NCI-H2107 (cell line): ENCODE measurements around the gene MCRIP2.

Source experiments
- DNase-seq: peaks from one replicate; lab custom pipeline; 2025; lab: John Stamatoyannopoulos, UW

Gene MCRIP2

GRCh38 chr16:669666-670065 lies 28.0 kb downstream of the MCRIP2 start:
- no peak for DNase-seq

DNA sequence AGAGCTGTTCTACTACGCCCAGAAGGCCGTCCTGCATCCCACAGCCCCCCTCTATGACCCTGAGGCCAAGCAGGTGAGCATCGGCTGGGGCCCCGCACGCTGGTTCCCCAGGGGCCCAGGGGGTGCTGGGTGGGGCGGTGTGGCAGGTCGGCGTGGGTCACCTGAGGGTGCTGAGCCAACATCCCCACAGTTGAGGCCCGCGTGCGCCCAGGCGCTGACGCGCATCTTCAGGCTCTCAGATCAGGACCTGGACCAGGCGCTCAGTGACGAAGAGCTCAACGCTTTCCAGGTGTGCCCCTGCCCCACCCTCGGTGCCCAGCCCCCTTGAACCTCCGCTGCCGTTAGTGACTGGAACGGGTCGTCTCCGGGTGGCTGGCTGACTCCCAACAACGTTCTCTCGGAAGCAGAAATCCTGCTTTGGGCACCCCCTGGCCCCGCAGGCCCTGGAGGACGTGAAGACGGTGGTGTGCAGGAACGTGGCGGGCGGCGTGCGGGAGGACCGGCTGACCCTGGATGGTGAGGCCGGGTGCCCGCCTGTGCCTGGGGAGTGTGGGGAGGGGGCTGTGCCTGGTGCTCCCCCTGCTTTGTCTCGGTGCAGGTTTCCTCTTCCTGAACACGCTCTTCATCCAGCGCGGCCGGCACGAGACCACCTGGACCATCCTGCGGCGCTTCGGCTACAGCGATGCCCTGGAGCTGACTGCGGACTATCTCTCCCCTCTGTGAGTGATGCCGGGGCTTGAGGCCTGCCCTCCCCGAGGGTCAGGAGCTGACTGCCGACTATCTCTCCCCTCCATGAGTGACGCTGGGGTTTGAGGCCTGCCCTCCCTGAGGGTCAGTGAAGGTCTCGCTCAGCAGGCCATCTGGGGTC lies 29.1 kb downstream of the MCRIP2 start:
- DNase-seq = no peak

- no peak for DNase-seq
These were observed 29.9 kb downstream of the MCRIP2 start for GRCh38 chr16:671353-672131.

GRCh38 chr16:672371-672770 lies 30.7 kb downstream of the MCRIP2 start:
- DNase-seq = no peak

GRCh38 chr16:672851-673250 lies 31.2 kb downstream of the MCRIP2 start:
- DNase-seq = no peak

- DNase-seq = no peak
These were observed 31.9 kb downstream of the MCRIP2 start for GRCh38 chr16:673399-673991.

DNA sequence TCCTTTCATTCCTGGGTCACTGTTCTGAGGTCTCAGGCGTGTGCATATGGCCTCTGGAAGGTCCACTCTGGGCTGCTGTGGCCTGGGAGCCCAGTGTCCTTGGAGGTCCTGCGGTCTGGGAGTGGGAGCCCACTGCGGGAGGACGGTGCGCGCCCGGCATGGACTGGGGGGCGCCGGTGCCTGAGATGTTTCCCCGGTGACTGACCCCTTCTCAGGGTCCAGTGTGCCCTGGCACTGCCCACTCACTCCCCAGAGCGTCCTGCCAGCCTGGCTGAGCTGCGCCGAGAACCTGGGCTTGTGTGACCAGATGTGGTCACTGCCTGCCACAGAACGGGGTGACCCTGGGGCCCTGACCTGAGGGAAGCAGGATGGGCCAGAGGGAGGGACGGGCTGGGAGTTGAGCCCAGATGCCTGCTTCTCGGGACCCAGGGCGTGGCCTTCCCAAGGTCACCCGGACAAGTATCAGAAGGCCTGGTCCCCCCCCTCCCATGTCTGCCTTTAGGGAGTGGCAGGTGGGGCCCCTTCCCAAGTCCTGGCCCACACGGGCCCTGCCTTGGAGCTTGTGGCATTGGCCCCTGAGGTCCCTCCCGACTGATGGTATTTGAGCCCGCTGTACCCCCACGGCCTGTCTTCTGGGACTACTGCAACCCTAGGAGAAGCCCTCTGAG lies 32.7 kb downstream of the MCRIP2 start:
- no peak for DNase-seq

GRCh38 chr16:674968-675883 lies 33.6 kb downstream of the MCRIP2 start, which contains the start of gene RHBDL1:
Gene RHBDL1 (plus strand): TSS chr16:675671. CDS start chr16:675791, 120 bp downstream.
- DNase-seq = no peak

DNA sequence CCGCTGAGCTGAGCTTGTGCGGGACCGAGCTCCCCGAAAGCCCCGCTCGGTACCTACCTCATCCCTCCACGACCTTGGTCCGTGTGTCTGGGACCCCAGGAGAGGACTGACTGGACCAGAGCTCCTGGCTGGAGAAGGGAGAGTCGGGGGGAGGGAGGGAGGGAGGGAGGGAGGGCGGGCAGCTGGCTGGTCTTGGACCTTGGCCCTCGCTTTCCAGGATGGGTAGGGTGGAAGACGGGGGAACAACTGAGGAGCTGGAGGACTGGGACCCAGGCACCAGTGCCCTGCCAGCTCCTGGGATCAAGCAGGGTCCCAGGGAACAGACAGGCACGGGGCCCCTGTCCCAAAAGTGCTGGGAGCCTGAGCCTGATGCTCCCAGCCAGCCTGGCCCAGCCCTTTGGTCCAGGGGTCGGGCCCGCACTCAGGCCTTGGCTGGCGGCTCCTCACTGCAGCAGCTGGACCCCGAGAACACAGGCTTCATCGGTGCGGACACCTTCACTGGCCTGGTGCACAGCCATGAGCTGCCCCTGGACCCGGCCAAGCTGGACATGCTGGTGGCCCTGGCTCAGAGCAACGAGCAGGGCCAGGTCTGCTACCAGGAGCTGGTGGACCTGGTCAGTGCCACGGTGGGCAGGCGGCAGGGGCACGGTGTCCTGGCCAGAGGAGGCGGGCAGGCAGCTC lies 34.4 kb downstream of the MCRIP2 start:
- DNase-seq = no peak

DNA sequence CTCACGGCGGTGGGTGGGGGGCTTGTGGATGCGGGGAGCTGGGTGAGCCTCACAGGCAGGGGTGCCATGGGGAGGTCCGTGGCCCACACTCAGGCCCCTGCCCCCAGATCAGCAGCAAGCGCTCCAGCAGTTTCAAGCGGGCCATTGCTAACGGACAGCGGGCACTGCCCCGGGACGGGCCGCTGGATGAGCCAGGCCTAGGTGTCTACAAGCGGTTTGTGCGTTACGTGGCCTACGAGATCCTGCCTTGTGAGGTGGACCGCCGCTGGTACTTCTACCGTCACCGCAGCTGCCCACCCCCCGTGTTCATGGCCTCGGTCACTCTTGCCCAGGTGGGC lies 34.9 kb downstream of the MCRIP2 start:
- DNase-seq = no peak

DNA sequence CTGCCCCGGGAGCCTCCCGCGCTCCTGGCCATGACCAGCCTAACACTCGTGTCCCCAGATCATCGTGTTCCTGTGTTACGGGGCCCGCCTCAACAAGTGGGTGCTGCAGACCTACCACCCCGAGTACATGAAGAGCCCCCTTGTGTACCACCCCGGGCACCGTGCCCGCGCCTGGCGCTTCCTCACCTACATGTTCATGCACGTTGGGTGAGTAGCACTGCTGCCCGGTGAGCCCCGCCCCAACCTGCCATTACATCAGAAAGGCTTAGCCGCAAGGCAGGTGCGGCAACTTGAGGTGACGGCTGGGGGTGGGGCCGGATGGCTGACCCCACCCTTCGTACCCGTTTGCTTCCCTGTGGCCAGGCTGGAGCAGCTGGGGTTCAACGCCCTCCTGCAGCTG lies 35.3 kb downstream of the MCRIP2 start:
- DNase-seq = peak; percentile 82

- DNase-seq = no peak
These were observed 35.9 kb downstream of the MCRIP2 start for GRCh38 chr16:677316-678190.

- DNase-seq = no peak
These were observed 36.7 kb downstream of the MCRIP2 start for GRCh38 chr16:678209-678857.

DNA sequence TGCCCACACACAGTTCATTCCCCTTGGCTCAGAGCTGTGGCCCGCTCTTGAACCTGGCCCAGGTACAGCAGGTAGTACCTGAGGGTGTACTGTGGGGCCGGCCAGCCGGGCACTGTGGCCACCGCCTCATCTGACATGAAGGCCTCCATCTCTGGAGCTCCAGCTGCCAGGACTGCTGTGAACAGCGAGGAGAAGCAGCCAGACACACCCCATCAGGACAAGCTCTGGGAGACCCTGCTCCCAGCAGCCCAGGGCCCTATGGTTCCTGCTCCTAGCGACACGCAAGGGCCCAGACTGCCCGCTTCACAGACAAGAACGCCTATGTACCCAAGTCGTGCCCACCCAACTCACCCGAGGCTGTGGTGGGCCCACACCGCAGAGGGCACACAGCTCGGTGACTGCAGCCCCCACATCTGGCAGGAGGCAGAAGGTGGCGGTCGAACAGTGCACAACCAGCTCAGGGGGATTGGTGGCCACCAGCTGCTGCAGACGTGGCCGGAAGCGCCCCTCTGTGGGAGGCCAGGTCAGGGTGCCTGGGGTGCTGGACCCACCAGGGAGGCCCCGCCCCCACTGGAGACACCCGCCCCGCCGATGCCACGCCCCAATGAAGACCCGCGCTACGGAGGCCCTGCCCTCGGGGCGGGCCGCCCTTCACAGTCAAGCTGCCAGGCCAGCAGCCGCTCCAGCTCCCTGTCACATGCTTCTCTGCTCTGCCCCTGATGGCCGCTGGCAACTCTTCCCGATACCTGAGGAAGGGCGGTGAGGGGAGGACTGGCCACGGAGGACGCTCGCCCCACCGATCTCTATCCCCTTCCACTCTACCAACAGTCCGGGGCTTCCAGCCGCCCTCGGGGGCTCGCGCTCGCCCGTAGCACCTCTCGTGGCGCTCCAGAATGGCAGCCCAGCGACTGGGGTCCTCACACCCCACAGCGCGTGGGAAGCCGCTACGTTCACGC lies 37.5 kb downstream of the MCRIP2 start:
- no peak for DNase-seq

GRCh38 chr16:679814-680624 lies 38.4 kb downstream of the MCRIP2 start, which contains the start of gene STUB1:
Gene STUB1 (plus strand): TSS chr16:680410. CDS start chr16:680526, 116 bp downstream.
- DNase-seq = peak; percentile 65

- DNase-seq = no peak
These were observed 39.0 kb downstream of the MCRIP2 start for GRCh38 chr16:680625-680945.
